H9 (cell line): ENCODE results near the gene LTBP4. TPM values are rescaled to one million over a fixed set of nuclear protein-coding genes. Genes with fewer than 3 reads are reported as not detected.

Experiments
- DNase-seq: peaks from one replicate; pipeline ENCODE4 v3.0.0-alpha.2; 2017
- H2AFZ ChIP-seq: one replicate; pipeline ENCODE4 v1.6.1; 2013; ENCODE audit warnings: mild to moderate bottlenecking, low read length, control low read depth, moderate library complexity
- H2AK5ac ChIP-seq: 2 replicates; pipeline ENCODE4 v1.6.1; 2013; ENCODE audit warnings: low read length, control low read depth, mixed read lengths; ENCODE audit not compliant: insufficient read length
- H2BK120ac ChIP-seq: one replicate; pipeline ENCODE4 v1.6.1; 2013; ENCODE audit warnings: low read depth, mild to moderate bottlenecking, low read length, control low read depth, inconsistent platforms; ENCODE audit not compliant: poor library complexity, severe bottlenecking
- H2BK12ac ChIP-seq: 2 replicates; pipeline ENCODE4 v1.6.1; 2013; ENCODE audit warnings: low read length, control low read depth, mixed read lengths, low read depth; ENCODE audit not compliant: insufficient read length
- H2BK15ac ChIP-seq: 2 replicates; pipeline ENCODE4 v1.6.1; 2013; ENCODE audit warnings: low read depth, low read length, control low read depth
- H2BK20ac ChIP-seq: one replicate; pipeline ENCODE4 v1.6.1; 2013; ENCODE audit warnings: low read depth, mild to moderate bottlenecking, low read length, control low read depth, inconsistent platforms; ENCODE audit not compliant: poor library complexity, severe bottlenecking
- H2BK5ac ChIP-seq: 2 replicates; pipeline ENCODE4 v1.6.1; 2013; ENCODE audit warnings: low read length, control low read depth, mixed read lengths; ENCODE audit not compliant: insufficient read length
- H3K14ac ChIP-seq: 2 replicates; pipeline ENCODE4 v1.6.1; 2013; ENCODE audit warnings: low read length, control low read depth; ENCODE audit not compliant: insufficient read depth
- H3K18ac ChIP-seq: 2 replicates; pipeline ENCODE4 v1.6.1; 2013; ENCODE audit warnings: low read depth, mild to moderate bottlenecking, mixed read lengths, low read length, control low read depth; ENCODE audit not compliant: insufficient read length
- H3K23ac ChIP-seq: 2 replicates; pipeline ENCODE4 v1.6.1; 2013; ENCODE audit warnings: low read length, control low read depth, mixed read lengths, low read depth; ENCODE audit not compliant: insufficient read length
- H3K23me2 ChIP-seq: 2 replicates; pipeline ENCODE4 v1.6.1; 2013; ENCODE audit warnings: low read depth, mild to moderate bottlenecking, mixed read lengths, low read length, control low read depth; ENCODE audit not compliant: insufficient read length, poor library complexity, severe bottlenecking
- H3K27ac ChIP-seq: 2 replicates; pipeline ENCODE4 v1.5.1; 2013; ENCODE audit warnings: low read length, control low read depth, mixed read lengths, low read depth; ENCODE audit not compliant: insufficient read length
- H3K27me3 ChIP-seq: 2 replicates; pipeline ENCODE4 v1.6.1; 2013; ENCODE audit warnings: low read length, control low read depth, inconsistent platforms; ENCODE audit not compliant: insufficient read depth
- H3K4ac ChIP-seq: 2 replicates; pipeline ENCODE4 v1.6.1; 2013; ENCODE audit warnings: low read depth, mild to moderate bottlenecking, control low read depth, inconsistent platforms, low read length, moderate library complexity
- H3K4me1 ChIP-seq: 2 replicates; pipeline ENCODE4 v1.6.1; 2013; ENCODE audit warnings: low read length, control low read depth, inconsistent platforms; ENCODE audit not compliant: insufficient read depth
- H3K4me2 ChIP-seq: 2 replicates; pipeline ENCODE4 v1.6.1; 2013; ENCODE audit warnings: low read length, control low read depth, mixed read lengths; ENCODE audit not compliant: insufficient read length, insufficient read depth
- H3K56ac ChIP-seq: 2 replicates; pipeline ENCODE4 v1.6.1; 2013; ENCODE audit warnings: low read depth, mild to moderate bottlenecking, mixed read lengths, low read length, control low read depth; ENCODE audit not compliant: insufficient read length
- H3K79me1 ChIP-seq: 2 replicates; pipeline ENCODE4 v1.6.1; 2013; ENCODE audit warnings: low read depth, mild to moderate bottlenecking, moderate library complexity, low read length, control low read depth, inconsistent platforms; ENCODE audit not compliant: insufficient read depth, poor library complexity, severe bottlenecking
- H3K79me2 ChIP-seq: 2 replicates; pipeline ENCODE4 v1.6.1; 2013; ENCODE audit warnings: low read length, control low read depth, inconsistent platforms; ENCODE audit not compliant: insufficient read depth
- H3K9ac ChIP-seq: 2 replicates; pipeline ENCODE4 v1.6.1; 2013; ENCODE audit warnings: low read length, control low read depth, mixed read lengths; ENCODE audit not compliant: insufficient read length; ENCODE audit errors: extremely low read depth
- H3K9me3 ChIP-seq: one replicate; pipeline ENCODE4 v1.6.1; 2013; ENCODE audit warnings: low read depth, low read length, inconsistent platforms; ENCODE audit not compliant: control insufficient read depth
- H3T11ph ChIP-seq: one replicate; pipeline ENCODE4 v1.6.1; 2013; ENCODE audit warnings: mild to moderate bottlenecking, low read length, control low read depth, inconsistent platforms
- H4K20me1 ChIP-seq: one replicate; pipeline ENCODE4 v1.6.1; 2013; ENCODE audit not compliant: control insufficient read depth, insufficient read length, insufficient read depth
- H4K5ac ChIP-seq: 2 replicates; pipeline ENCODE4 v1.6.1; 2013; ENCODE audit warnings: low read depth, mild to moderate bottlenecking, mixed read lengths, low read length, control low read depth; ENCODE audit not compliant: insufficient read length
- H4K8ac ChIP-seq: replicated peaks from 2 replicates; pipeline ENCODE4 v1.6.1; 2013; ENCODE audit warnings: low read length, control low read depth, mixed read lengths, low read depth; ENCODE audit not compliant: insufficient read length
- H4K91ac ChIP-seq: 2 replicates; pipeline ENCODE4 v1.6.1; 2013; ENCODE audit warnings: low read depth, mild to moderate bottlenecking, moderate library complexity, mixed read lengths, low read length, control low read depth; ENCODE audit not compliant: insufficient read length
- H3K27ac Mint-ChIP-seq, 3 experiments: 2 replicates in 2 of 3; 3 replicates in 1 of 3; pipeline ENCODE4 v1.8.0; 2020 to 2021; ENCODE audit warnings: mixed read lengths in 3 of 3, mild to moderate bottlenecking in 1 of 3, moderate library complexity in 1 of 3
- H3K27me3 Mint-ChIP-seq: 2 replicates; pipeline ENCODE4 v1.8.0; 2021; ENCODE audit warnings: low read depth, mild to moderate bottlenecking, moderate library complexity, mixed read lengths
- H3K36me3 Mint-ChIP-seq, 3 experiments: 2 replicates in 2 of 3; 3 replicates in 1 of 3; pipeline ENCODE4 v1.8.0; 2020 to 2021; ENCODE audit warnings: low read depth in 3 of 3, mixed read lengths in 3 of 3; ENCODE audit not compliant: insufficient read depth in 1 of 3
- H3K4me1 Mint-ChIP-seq, 2 experiments: 2 replicates each; pipeline ENCODE4 v1.8.0; 2020; ENCODE audit warnings: mixed read lengths in 2 of 2
- H3K4me3 Mint-ChIP-seq, 2 experiments: 2 replicates in 1 of 2; 3 replicates in 1 of 2; pipeline ENCODE4 v1.8.0; 2020 to 2021; ENCODE audit warnings: mild to moderate bottlenecking in 2 of 2, mixed read lengths in 2 of 2, moderate library complexity in 1 of 2
- H3K9me3 Mint-ChIP-seq, 2 experiments: 2 replicates in 1 of 2; 3 replicates in 1 of 2; pipeline ENCODE4 v1.8.0; 2020; ENCODE audit warnings: mild to moderate bottlenecking in 2 of 2, mixed read lengths in 2 of 2, moderate library complexity in 1 of 2
- WGBS: extraction: QIAGEN DNeasy Blood & Tissue Kit; methylation state at CpG from one replicate; pipeline ENCODE4 v1.1.7; 2013; ENCODE audit warnings: missing lambda C conversion rate, low lambda C conversion rate, mixed read lengths; ENCODE audit not compliant: insufficient read length; ENCODE audit errors: extremely low coverage; 5-methylcytosine and 5-hydroxymethylcytosine counted together
- total RNA-seq: library from RNA; stranded (reverse); gene quantifications from 2 replicates; pipeline ENCODE4 v1.2.1, GENCODE V29; 2021
- TF ChIP-seq, protein P1 (sequence below): fragments of 200-600 bp; sonication (generic); conservative IDR thresholded peaks from 3 replicates; pipeline ENCODE4 v1.8.0; 2021; ENCODE audit warnings: antibody characterized with exemption, mild to moderate bottlenecking

Gene LTBP4
- total RNA-seq, 1 experiment from 2014 or later: 129 TPM

DNA sequence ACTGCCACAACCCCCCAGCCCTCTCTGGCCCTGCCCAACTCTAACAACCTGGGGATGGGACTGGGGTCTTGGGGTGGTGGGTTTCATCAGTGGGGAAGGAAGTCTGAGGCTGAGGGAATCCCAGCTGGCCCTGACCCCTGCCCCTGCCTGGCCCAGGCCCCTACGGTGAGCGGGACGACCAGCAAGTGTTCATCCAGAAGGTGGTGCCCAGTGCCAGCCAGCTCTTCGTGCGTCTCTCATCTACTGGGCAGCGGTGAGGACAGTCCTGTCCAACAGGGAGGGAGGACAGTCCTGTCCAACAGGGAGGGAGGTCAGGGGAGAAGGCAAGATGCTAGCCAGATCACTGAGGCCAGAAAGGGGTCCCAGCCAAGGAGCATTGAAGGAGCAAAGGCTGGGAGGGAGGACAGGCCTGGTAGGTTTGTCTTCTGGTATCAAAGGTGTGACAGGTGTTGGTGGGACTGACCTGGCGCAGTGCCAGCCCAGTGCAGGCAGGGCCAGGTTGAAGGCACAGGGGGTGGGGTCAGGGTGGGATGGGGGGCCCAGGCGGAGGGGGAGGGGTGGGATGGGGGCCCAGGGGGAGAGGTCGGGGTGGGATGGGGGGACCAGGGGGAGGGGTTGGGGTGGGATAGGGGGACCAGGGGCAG lies 12.1 kb upstream of the LTBP4 start:
- Histone ChIP-seq H3K79me1 (no peaks in the 10 kb centered on the region), H2BK5ac (no peak overlapping the region), H3K23ac (no peak overlapping the region)

More for the DNA sequence above, 12.1 kb upstream of the LTBP4 start:
- Histone ChIP-seq H2BK120ac (no peak overlapping the region), H3K4me1 (no peaks in the 10 kb centered on the region; the same call in 1 of the 2 replicates), H3K4ac (no peak overlapping the region), H3K27ac (no peak overlapping the region), H3K9ac (no peak overlapping the region), H3K56ac (no peak overlapping the region), H4K5ac (no peak overlapping the region), H2AFZ (no peak overlapping the region), H2BK15ac (no peak overlapping the region), H3K23me2 (no peaks in the 10 kb centered on the region), H2BK12ac (no peak overlapping the region), H3K18ac (no peak overlapping the region), H4K20me1 (no peaks in the 10 kb centered on the region), H3K27me3 (no peaks in the 10 kb centered on the region), H3T11ph (no peak overlapping the region), H2AK5ac (no peak overlapping the region), H3K4me2 (no peak overlapping the region), H2BK20ac (no peak overlapping the region), H3K9me3 (no peaks in the 10 kb centered on the region), H3K14ac (no peak overlapping the region), H4K8ac (no peak overlapping the region), H4K91ac (no peak overlapping the region), H3K79me2 (no peaks in the 10 kb centered on the region)
- Mint-ChIP-seq H3K36me3 (peaks cover 23 to 64% (median 41%) of the 10 kb centered on the region in 3 experiments), H3K27ac (peak overlapping the region in 1 of 3 experiments; percentile 40; a peak in 1 of 7 replicates), H3K9me3 (no peaks in the 10 kb centered on the region), H3K4me3 (no peak overlapping the region), H3K4me1 (peaks cover under 1 to 9% of the 10 kb centered on the region in 2 experiments), H3K27me3 (peaks cover under 1% of the 10 kb centered on the region; the same call in 1 of the 2 replicates)
- DNase-seq: peak; percentile 15
- WGBS: no CpG with 5 or more reads among the region's 9 CpGs
- TF ChIP-seq, protein P1, sequence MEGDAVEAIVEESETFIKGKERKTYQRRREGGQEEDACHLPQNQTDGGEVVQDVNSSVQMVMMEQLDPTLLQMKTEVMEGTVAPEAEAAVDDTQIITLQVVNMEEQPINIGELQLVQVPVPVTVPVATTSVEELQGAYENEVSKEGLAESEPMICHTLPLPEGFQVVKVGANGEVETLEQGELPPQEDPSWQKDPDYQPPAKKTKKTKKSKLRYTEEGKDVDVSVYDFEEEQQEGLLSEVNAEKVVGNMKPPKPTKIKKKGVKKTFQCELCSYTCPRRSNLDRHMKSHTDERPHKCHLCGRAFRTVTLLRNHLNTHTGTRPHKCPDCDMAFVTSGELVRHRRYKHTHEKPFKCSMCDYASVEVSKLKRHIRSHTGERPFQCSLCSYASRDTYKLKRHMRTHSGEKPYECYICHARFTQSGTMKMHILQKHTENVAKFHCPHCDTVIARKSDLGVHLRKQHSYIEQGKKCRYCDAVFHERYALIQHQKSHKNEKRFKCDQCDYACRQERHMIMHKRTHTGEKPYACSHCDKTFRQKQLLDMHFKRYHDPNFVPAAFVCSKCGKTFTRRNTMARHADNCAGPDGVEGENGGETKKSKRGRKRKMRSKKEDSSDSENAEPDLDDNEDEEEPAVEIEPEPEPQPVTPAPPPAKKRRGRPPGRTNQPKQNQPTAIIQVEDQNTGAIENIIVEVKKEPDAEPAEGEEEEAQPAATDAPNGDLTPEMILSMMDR: no peak
